Panc1 (cell line): ENCODE measurements around the gene MCF2L. TPM values are rescaled to one million over a fixed set of nuclear protein-coding genes. Genes with fewer than 3 reads are reported as not detected.

ENCODE experiments used
- ATAC-seq: fragments of 200-7000 bp; cut with Tn5 transposase; 2 replicates; pipeline ENCODE4 v1.9.1; 2020; ENCODE audit warnings: mild to moderate bottlenecking, moderate library complexity
- BruUV-seq: library from RNA; stranded (reverse); fragments of 400-500 nt; replicated peaks from 2 replicates; lab custom pipeline; 2021; lab: Mats Ljungman, UMichigan
- CTCF ChIA-PET: fragments of 300-600 bp; sonication (Branson Sonifier 250); formaldehyde crosslinking; loops from one replicate; lab custom pipeline; 2022; ENCODE audit warnings: antibody characterized with exemption; lab: Charles Lee
- POLR2A ChIA-PET: fragments of 300-600 bp; sonication (Branson Sonifier 250); formaldehyde crosslinking; loops from one replicate; lab custom pipeline; 2022; ENCODE audit warnings: antibody characterized with exemption; lab: Charles Lee
- DNase-seq: peaks from one replicate; pipeline ENCODE4 v3.0.0-alpha.2; 2010; ENCODE audit warnings: low read depth, low spot score
- H3K27ac ChIP-seq: 2 replicates; pipeline ENCODE4 v1.5.1; 2011; ENCODE audit warnings: mild to moderate bottlenecking, low read length, inconsistent platforms
- H3K27me3 ChIP-seq: fragments of 200-500 bp; sonication (Bioruptor generic); 2 replicates; pipeline ENCODE4 v1.6.0; 2014; ENCODE audit warnings: low read length, inconsistent platforms; ENCODE audit not compliant: control insufficient read depth, insufficient read depth
- H3K36me3 ChIP-seq: fragments of 200-500 bp; sonication (Bioruptor generic); 2 replicates; pipeline ENCODE4 v1.5.1; 2014; ENCODE audit warnings: inconsistent platforms, mild to moderate bottlenecking, low read length, moderate library complexity; ENCODE audit not compliant: control insufficient read depth, insufficient read depth
- H3K4me1 ChIP-seq: 2 replicates; pipeline ENCODE4 v1.5.1; 2011; ENCODE audit warnings: inconsistent platforms, mild to moderate bottlenecking, low read length, moderate library complexity; ENCODE audit not compliant: control insufficient read depth, insufficient read depth
- H3K4me3 ChIP-seq, 2 experiments: 2 replicates each; pipeline ENCODE4 v1.5.1; 2011 to 2012; ENCODE audit warnings: low read depth in 2 of 2, low read length in 2 of 2, mild to moderate bottlenecking in 2 of 2, inconsistent platforms in 1 of 2, moderate library complexity in 1 of 2
- H3K9me3 ChIP-seq: fragments of 200-500 bp; sonication (Bioruptor generic); 2 replicates; pipeline ENCODE4 v1.5.1; 2014; ENCODE audit warnings: low read depth, mild to moderate bottlenecking, inconsistent platforms, low read length, moderate library complexity; ENCODE audit not compliant: control insufficient read depth, insufficient read depth
- CTCF ChIP-seq: fragments of 450-650 bp; IDR thresholded peaks from 2 replicates; pipeline ENCODE4 v1.5.1; 2017; ENCODE audit warnings: mild to moderate bottlenecking
- POLR2AphosphoS5 ChIP-seq: IDR thresholded peaks from 2 replicates; pipeline ENCODE4 v1.6.1; 2012; ENCODE audit warnings: mild to moderate bottlenecking, low read depth, low read length, moderate library complexity
- SIN3A ChIP-seq: IDR thresholded peaks from 2 replicates; pipeline ENCODE4 v1.6.1; 2012; ENCODE audit warnings: low read depth, mild to moderate bottlenecking, low read length, moderate library complexity, borderline replicate concordance; ENCODE audit not compliant: insufficient read depth
- TCF7L2 ChIP-seq: IDR thresholded peaks from 2 replicates; pipeline ENCODE4 v1.6.1; 2011; ENCODE audit warnings: mild to moderate bottlenecking, low read depth, low read length, inconsistent platforms
- in situ Hi-C: cut with HindIII; loops from 2 replicates; pipeline ENCODE4 v1.10.0; 2016; ENCODE audit warnings: low sequenced_read_pairs, low pct_unique_long_range_greater_than_20kb
- intact Hi-C: fragments of 100-400 bp; cut with micrococcal nuclease; formaldehyde crosslinking; loops from one replicate; pipeline ENCODE4 v1.10.0; 2022; ENCODE audit not compliant: unreplicated experiment
- total RNA-seq: library from RNA; stranded (reverse); gene quantifications from one replicate; pipeline ENCODE4 v1.2.1, GENCODE V29; 2021; ENCODE audit not compliant: unreplicated experiment
- TF ChIP-seq, protein P1 (sequence below), 2 experiments: IDR thresholded peaks; 2 replicates each; pipeline ENCODE4 v1.6.1; 2011 to 2012; ENCODE audit warnings: low read depth in 2 of 2, control low read depth in 1 of 2, low read length in 1 of 2, mild to moderate bottlenecking in 1 of 2, moderate library complexity in 1 of 2; ENCODE audit not compliant: insufficient read depth in 1 of 2

MCF2L gene
- total RNA-seq, 1 experiment from 2014 or later: 0.57 TPM

DNA sequence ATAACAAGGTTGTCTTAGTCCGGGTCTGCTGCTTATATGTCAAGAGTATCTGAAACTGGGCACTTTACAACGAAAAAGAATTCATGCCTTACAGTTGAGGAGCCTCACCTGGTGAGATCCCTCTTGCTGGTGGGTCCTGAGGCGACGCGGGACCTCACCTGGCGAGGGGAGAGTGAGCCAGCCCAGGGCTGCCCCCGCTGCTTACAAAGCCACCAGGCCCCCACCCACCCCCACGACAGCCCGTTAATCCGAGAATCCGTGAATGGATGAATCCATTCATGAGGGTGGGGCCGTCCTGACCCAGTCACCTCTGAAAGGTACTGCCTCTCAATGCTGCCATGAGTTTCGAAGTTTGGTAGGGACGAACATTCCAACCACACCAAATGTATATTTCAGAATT lies 82.6 kb downstream of the MCF2L start:
- TF ChIP-seq, protein P1, sequence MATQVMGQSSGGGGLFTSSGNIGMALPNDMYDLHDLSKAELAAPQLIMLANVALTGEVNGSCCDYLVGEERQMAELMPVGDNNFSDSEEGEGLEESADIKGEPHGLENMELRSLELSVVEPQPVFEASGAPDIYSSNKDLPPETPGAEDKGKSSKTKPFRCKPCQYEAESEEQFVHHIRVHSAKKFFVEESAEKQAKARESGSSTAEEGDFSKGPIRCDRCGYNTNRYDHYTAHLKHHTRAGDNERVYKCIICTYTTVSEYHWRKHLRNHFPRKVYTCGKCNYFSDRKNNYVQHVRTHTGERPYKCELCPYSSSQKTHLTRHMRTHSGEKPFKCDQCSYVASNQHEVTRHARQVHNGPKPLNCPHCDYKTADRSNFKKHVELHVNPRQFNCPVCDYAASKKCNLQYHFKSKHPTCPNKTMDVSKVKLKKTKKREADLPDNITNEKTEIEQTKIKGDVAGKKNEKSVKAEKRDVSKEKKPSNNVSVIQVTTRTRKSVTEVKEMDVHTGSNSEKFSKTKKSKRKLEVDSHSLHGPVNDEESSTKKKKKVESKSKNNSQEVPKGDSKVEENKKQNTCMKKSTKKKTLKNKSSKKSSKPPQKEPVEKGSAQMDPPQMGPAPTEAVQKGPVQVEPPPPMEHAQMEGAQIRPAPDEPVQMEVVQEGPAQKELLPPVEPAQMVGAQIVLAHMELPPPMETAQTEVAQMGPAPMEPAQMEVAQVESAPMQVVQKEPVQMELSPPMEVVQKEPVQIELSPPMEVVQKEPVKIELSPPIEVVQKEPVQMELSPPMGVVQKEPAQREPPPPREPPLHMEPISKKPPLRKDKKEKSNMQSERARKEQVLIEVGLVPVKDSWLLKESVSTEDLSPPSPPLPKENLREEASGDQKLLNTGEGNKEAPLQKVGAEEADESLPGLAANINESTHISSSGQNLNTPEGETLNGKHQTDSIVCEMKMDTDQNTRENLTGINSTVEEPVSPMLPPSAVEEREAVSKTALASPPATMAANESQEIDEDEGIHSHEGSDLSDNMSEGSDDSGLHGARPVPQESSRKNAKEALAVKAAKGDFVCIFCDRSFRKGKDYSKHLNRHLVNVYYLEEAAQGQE (IDR thresholded peaks at IDR 0.05; ENCODE audit: insufficient read depth in 1 of 2, low read depth in 2 of 2, low read length in 1 of 2): no peak
- TF ChIP-seq SIN3A: no peak
- no peak for TF ChIP-seq CTCF
- no peak for TF ChIP-seq POLR2AphosphoS5
- no peak for TF ChIP-seq TCF7L2
- Histone ChIP-seq H3K9me3 (no peaks in the 10 kb centered on the region), H3K4me1 (no peaks in the 10 kb centered on the region), H3K36me3 (no peaks in the 10 kb centered on the region), H3K27ac (no peak overlapping the region), H3K4me3 (no peak overlapping the region), H3K27me3 (no peaks in the 10 kb centered on the region)
- intact Hi-C loops (loop anchor here (5.0 kb wide), 1 partner anchor 376 kb away; no protein-coding TSS in a partner anchor), in situ Hi-C loops (no loop called here)
- DNase-seq: no peak
- ChIA-PET POLR2A (no interaction called here), CTCF (no interaction called here)
- no peak for ATAC-seq
- BruUV-seq: no TSS peak

DNA sequence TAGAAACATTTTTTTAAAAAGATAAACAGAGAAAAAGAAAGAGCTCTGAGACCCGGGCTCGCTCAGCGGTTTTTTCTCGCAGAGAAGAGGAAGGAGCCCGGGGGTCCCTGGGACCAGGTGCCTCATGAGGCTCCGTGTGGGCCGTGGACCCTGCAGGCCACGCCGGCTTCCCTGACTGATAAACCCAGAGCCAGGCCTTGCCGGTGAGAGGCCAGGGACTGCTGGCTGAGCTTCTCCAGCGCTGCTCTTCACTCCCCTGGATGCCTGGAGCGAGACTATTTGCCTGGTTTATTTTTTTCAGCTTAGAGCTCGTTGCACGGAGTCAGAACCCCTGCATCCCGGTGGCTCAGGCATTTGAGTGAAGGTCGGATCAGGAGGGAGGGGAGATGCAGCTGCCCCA lies 83.2 kb downstream of the MCF2L start:
- Histone ChIP-seq H3K4me1 (no peaks in the 10 kb centered on the region), H3K4me3 (no peak overlapping the region), H3K27me3 (no peaks in the 10 kb centered on the region), H3K36me3 (no peaks in the 10 kb centered on the region), H3K9me3 (no peaks in the 10 kb centered on the region), H3K27ac (no peak overlapping the region)
- ATAC-seq (no peak), DNase-seq (no peak)
- BruUV-seq: no TSS peak
- intact Hi-C loops: loop anchor here (5.0 kb wide), 1 partner anchor 375 kb away; no protein-coding TSS in a partner anchor
- TF ChIP-seq POLR2AphosphoS5 (no peak), TCF7L2 (no peak), CTCF (no peak), SIN3A (no peak)
- TF ChIP-seq, protein P1 (IDR thresholded peaks at IDR 0.05; ENCODE audit: insufficient read depth in 1 of 2, low read depth in 2 of 2, low read length in 1 of 2): no peak
- in situ Hi-C loops: no loop called here
- ChIA-PET CTCF (no interaction called here), POLR2A (no interaction called here)
